Tibial nerve (tissue), 4 donors: ENCODE results near the gene ZBTB20. TPM values are rescaled to one million over a fixed set of nuclear protein-coding genes. Genes with fewer than 3 reads are reported as not detected.

ENCODE experiments used
- DNase-seq, 2 donors: peaks; one replicate each; pipeline ENCODE4 v3.0.0-alpha.2; 2019; ENCODE audit warnings: low spot score in 2 of 2
- H3K27ac ChIP-seq, 4 donors: fragments of 200-600 bp; sonication (generic) in 3 of 4; one replicate each; pipeline ENCODE4 v1.5.1; 2017 to 2019; ENCODE audit warnings: mild to moderate bottlenecking in 1 of 4
- H3K27me3 ChIP-seq, 2 donors: fragments of 200-600 bp; sonication (generic) in 1 of 2; one replicate each; pipeline versions ENCODE4 v1.5.1 to v1.6.0; 2017 to 2019
- H3K36me3 ChIP-seq, 3 donors: fragments of 200-600 bp; sonication (generic); one replicate each; pipeline ENCODE4 v1.5.1; 2018 to 2019
- H3K4me1 ChIP-seq, 4 donors: fragments of 200-600 bp; sonication (generic) in 3 of 4; one replicate each; pipeline ENCODE4 v1.5.1; 2017 to 2019
- H3K4me3 ChIP-seq, 4 donors: fragments of 200-600 bp; sonication (generic) in 3 of 4; one replicate each; pipeline ENCODE4 v1.5.1; 2017 to 2019; ENCODE audit warnings: mild to moderate bottlenecking in 1 of 4, moderate library complexity in 1 of 4
- H3K9me3 ChIP-seq, 4 donors: fragments of 200-600 bp; sonication (generic) in 3 of 4; one replicate each; pipeline ENCODE4 v1.5.1; 2017 to 2019
- CTCF ChIP-seq, 5 experiments: fragments of 200-600 bp in 3 of 5; fragments of 450-650 bp in 2 of 5; sonication (generic) in 3 of 5; IDR thresholded peaks; one replicate each; pipeline ENCODE4 v1.5.1; 2016 to 2019; ENCODE audit warnings: antibody characterized with exemption in 5 of 5, mild to moderate bottlenecking in 3 of 5, moderate library complexity in 2 of 5
- EP300 ChIP-seq, 2 donors: sonication (generic); formaldehyde crosslinking; IDR thresholded peaks; one replicate each; pipeline ENCODE4 v1.6.1; 2017; ENCODE audit warnings: antibody characterized with exemption in 2 of 2, mild to moderate bottlenecking in 1 of 2
- POLR2A ChIP-seq, 2 donors: fragments of 450-650 bp; IDR thresholded peaks; one replicate each; pipeline ENCODE4 v1.6.1; 2017; ENCODE audit warnings: antibody characterized with exemption in 2 of 2, mild to moderate bottlenecking in 2 of 2, moderate library complexity in 2 of 2
- WGBS, 2 donors: methylation state at CpG; one replicate each; pipeline ENCODE4 v1.1.5; 2018; 5-methylcytosine and 5-hydroxymethylcytosine counted together
- total RNA-seq, 4 donors: library from RNA; depleted of rRNA; stranded (reverse); fragments of >200 nt; gene quantifications; one replicate each; pipeline ENCODE4 v1.1.0, GENCODE V29; 2016

ZBTB20 gene
- total RNA-seq, 4 donors from 2014 or later: 63.3 to 127 (median 102) TPM

GRCh38 chr3:114864970-114865369 lies 282.1 kb downstream of the ZBTB20 start:
- no peak for DNase-seq
- Histone ChIP-seq H3K27me3 (no peaks in the 10 kb centered on the region), H3K4me3 (no peak overlapping the region), H3K27ac (no peak overlapping the region), H3K36me3 (no peaks in the 10 kb centered on the region), H3K4me1 (peaks cover 0 to 21% (median 0%) of the 10 kb centered on the region in 4 donors), H3K9me3 (no peaks in the 10 kb centered on the region)
- TF ChIP-seq POLR2A (IDR thresholded peaks at IDR 0.05) (no peak), CTCF (IDR thresholded peaks at IDR 0.05) (no peak), EP300 (IDR thresholded peaks at IDR 0.05) (no peak)
- WGBS, 2 donors: 93 to 95% methylated on average over 2 of the region's 2 CpGs

- 0 to 2% methylated on average over 1 of the region's 1 CpG for WGBS, 2 donors
- Histone ChIP-seq H3K4me1 (peaks cover 0 to 21% (median 0%) of the 10 kb centered on the region in 4 donors), H3K27ac (peak overlapping the region in 2 of 4 donors; percentile 7 to 30), H3K4me3 (peak overlapping the region in 1 of 4 donors; percentile 33), H3K36me3 (no peaks in the 10 kb centered on the region), H3K9me3 (no peaks in the 10 kb centered on the region), H3K27me3 (no peaks in the 10 kb centered on the region)
- DNase-seq: no peak
- TF ChIP-seq EP300 (IDR thresholded peaks at IDR 0.05) (no peak), CTCF (IDR thresholded peaks at IDR 0.05) (no peak), POLR2A (IDR thresholded peaks at IDR 0.05) (no peak)
Measured at GRCh38 chr3:114863848-114864247, 283.2 kb downstream of the ZBTB20 start.

GRCh38 chr3:114861666-114862065 lies 285.4 kb downstream of the ZBTB20 start:
- Histone ChIP-seq H3K4me3 (no peak overlapping the region), H3K27ac (no peak overlapping the region), H3K9me3 (no peaks in the 10 kb centered on the region), H3K27me3 (no peaks in the 10 kb centered on the region), H3K4me1 (peaks cover 0 to 41% (median 2%) of the 10 kb centered on the region in 4 donors), H3K36me3 (no peaks in the 10 kb centered on the region)
- TF ChIP-seq POLR2A (IDR thresholded peaks at IDR 0.05): no peak
- no peak for TF ChIP-seq EP300 (IDR thresholded peaks at IDR 0.05)
- no peak for TF ChIP-seq CTCF (IDR thresholded peaks at IDR 0.05)
- no peak for DNase-seq
- WGBS, 2 donors: 74 to 76% methylated on average over 2 of the region's 2 CpGs

- Histone ChIP-seq H3K27ac (no peak overlapping the region), H3K36me3 (no peaks in the 10 kb centered on the region), H3K4me1 (peaks cover 0 to 46% (median 2%) of the 10 kb centered on the region in 4 donors), H3K4me3 (no peak overlapping the region), H3K27me3 (no peaks in the 10 kb centered on the region), H3K9me3 (no peaks in the 10 kb centered on the region)
- TF ChIP-seq POLR2A (IDR thresholded peaks at IDR 0.05): no peak
- no peak for TF ChIP-seq EP300 (IDR thresholded peaks at IDR 0.05)
- no peak for TF ChIP-seq CTCF (IDR thresholded peaks at IDR 0.05)
- WGBS, 2 donors: 98% methylated on average over 2 of the region's 2 CpGs
- no peak for DNase-seq
Measured at GRCh38 chr3:114860531-114860930, 286.6 kb downstream of the ZBTB20 start.

- H3K9me3 ChIP-seq: no peaks in the 10 kb centered on the region
- WGBS, 2 donors: 77 to 81% methylated on average over 4 of the region's 4 CpGs
- no peaks in the 10 kb centered on the region for H3K27me3 ChIP-seq
- no peak for TF ChIP-seq CTCF (IDR thresholded peaks at IDR 0.05)
- no peak for TF ChIP-seq EP300 (IDR thresholded peaks at IDR 0.05)
- TF ChIP-seq POLR2A (IDR thresholded peaks at IDR 0.05): no peak
- H3K4me3 ChIP-seq: no peak overlapping the region
- peaks cover 0 to 55% (median 2%) of the 10 kb centered on the region in 4 donors for H3K4me1 ChIP-seq
- H3K36me3 ChIP-seq: no peaks in the 10 kb centered on the region
- no peak overlapping the region for H3K27ac ChIP-seq
- no peak for DNase-seq
Measured at GRCh38 chr3:114858329-114858728, 288.8 kb downstream of the ZBTB20 start.
